ENCODE data around the gene UTP18.

DNA sequence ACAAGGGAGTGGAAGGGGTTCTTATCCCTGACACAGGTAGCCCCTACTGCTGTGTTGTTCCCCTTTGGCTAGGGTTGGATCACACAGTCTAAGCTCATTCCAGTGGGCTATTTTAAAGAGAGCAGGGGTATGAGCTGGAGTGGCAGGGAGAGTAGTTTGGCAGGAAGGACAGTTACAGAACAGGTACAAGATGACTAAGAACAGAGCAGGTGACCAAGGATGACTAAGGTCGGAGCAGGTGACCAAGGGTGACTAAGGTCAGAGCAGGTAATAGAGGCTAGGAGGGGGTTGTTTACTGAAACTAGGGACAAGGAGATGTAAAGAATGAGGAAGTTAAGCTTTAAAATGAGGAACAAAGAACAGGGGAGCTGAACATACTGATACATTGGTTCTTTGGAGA is 58.8 kb downstream of the UTP18 start:
- no peak for TF ChIP-seq ZFX (IDR thresholded peaks at IDR 0.05)
- TF ChIP-seq, protein P1, sequence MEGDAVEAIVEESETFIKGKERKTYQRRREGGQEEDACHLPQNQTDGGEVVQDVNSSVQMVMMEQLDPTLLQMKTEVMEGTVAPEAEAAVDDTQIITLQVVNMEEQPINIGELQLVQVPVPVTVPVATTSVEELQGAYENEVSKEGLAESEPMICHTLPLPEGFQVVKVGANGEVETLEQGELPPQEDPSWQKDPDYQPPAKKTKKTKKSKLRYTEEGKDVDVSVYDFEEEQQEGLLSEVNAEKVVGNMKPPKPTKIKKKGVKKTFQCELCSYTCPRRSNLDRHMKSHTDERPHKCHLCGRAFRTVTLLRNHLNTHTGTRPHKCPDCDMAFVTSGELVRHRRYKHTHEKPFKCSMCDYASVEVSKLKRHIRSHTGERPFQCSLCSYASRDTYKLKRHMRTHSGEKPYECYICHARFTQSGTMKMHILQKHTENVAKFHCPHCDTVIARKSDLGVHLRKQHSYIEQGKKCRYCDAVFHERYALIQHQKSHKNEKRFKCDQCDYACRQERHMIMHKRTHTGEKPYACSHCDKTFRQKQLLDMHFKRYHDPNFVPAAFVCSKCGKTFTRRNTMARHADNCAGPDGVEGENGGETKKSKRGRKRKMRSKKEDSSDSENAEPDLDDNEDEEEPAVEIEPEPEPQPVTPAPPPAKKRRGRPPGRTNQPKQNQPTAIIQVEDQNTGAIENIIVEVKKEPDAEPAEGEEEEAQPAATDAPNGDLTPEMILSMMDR (conservative IDR thresholded peaks at IDR 0.05), result no peak

All from C4-2B (cell line).